Measurements from ENCODE around the gene AFF1.

The AFF1 gene

DNA sequence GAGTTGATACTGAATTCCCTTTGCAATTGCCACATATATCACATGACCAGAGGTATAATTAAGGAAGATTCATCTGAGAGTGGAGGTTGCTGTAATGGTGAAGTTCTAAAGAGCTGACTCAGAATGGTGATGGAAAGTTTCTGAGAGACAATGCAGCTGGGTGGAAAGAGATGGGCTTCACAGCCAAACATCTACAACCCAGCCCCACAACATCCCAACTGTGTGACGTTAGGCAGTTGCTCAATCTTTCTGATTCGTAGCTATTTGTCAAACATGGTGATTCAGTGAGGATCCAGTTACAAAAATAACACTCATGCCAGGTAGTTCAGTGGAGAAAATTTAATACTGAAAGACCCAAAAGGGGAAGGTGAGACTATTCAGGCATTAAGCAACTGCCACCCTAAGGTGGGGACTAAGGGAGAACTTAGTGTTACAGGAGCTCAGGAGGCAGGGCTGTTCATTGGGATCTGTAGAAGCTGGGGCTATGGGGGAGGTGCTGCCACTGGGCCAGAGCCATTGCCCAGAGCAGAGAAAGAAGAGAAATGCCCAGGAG, 6.9 kb upstream of the AFF1 start:
- TF ChIP-seq EP300 (IDR thresholded peaks at IDR 0.05; ENCODE audit: borderline replicate concordance) (peak; percentile 75), REST (IDR thresholded peaks at IDR 0.05; ENCODE audit: low read depth) (no peak), ZBTB7A (IDR thresholded peaks at IDR 0.05; ENCODE audit: low read depth) (no peak), NFIC (IDR thresholded peaks at IDR 0.05) (peak; percentile 69), TEAD4 (IDR thresholded peaks at IDR 0.05) (peak; percentile 69), TAF1 (IDR thresholded peaks at IDR 0.05; ENCODE audit: low read depth) (no peak), CREB1 (IDR thresholded peaks at IDR 0.05; ENCODE audit: low read depth) (peak; percentile 35; the same call in 1 of the 2 replicates), EGR1 (IDR thresholded peaks at IDR 0.05) (no peak), CEBPB (IDR thresholded peaks at IDR 0.05) (peak; percentile 99), TCF12 (IDR thresholded peaks at IDR 0.05; ENCODE audit: low read depth) (peak; percentile 58; the same call in 1 of the 2 replicates), FOXM1 (IDR thresholded peaks at IDR 0.05; ENCODE audit: borderline replicate concordance, low read depth) (peak; percentile 60; the same call in 1 of the 2 replicates)
- TF ChIP-seq, protein P1, sequence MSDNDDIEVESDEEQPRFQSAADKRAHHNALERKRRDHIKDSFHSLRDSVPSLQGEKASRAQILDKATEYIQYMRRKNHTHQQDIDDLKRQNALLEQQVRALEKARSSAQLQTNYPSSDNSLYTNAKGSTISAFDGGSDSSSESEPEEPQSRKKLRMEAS (IDR thresholded peaks at IDR 0.05) = no peak

DNA sequence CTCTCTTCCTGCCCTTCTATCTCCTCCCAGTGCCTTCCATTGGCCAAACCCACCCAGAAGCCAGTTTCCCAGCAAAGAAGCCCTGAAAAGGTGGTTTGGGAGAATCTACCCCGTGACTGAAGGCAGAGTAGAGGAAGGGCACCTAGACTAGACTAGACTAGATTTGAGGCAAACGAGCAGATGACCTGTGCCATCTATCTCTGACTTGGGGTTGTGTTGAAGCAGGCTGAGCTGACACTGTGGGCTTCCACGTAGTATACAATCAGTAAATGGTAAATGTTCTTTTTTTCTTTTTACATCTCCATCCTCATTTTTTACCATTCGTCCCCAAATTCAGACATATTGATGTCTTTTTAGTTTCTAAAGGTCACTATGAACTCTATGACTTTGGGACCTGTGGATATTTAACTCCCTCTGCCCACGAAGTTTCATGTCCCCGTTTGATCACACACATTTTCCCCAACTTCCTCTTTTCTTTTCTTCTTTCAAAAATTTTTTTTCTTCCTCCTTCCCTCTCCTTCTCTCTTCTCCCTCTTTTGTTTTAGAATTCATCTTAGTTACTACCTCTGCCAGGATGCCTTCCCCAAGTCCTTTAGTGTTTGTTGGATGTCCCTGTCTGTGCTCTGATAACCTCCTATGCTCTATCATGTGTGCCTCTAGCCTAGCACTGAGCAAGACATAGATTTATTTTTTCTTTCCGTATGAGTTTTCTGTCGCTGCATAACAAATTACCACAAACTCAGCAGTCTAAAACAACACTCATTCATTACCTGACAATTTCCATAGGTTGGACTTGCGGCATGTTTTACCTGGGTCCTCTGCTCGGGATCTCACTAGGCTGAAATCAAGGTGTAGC, 6.2 kb upstream of the AFF1 start:
- TF ChIP-seq ZBTB7A (IDR thresholded peaks at IDR 0.05; ENCODE audit: low read depth) = no peak
- no peak for TF ChIP-seq CEBPB (IDR thresholded peaks at IDR 0.05)
- TF ChIP-seq FOXM1 (IDR thresholded peaks at IDR 0.05; ENCODE audit: borderline replicate concordance, low read depth) = no peak
- TF ChIP-seq NFIC (IDR thresholded peaks at IDR 0.05) = no peak
- TF ChIP-seq EGR1 (IDR thresholded peaks at IDR 0.05) = no peak
- no peak for TF ChIP-seq TAF1 (IDR thresholded peaks at IDR 0.05; ENCODE audit: low read depth)
- TF ChIP-seq RAD21 (IDR thresholded peaks at IDR 0.05; ENCODE audit: low read depth) = no peak
- no peak for TF ChIP-seq YY1 (IDR thresholded peaks at IDR 0.05; ENCODE audit: low read depth)
- TF ChIP-seq USF1 (IDR thresholded peaks at IDR 0.05) = no peak
- TF ChIP-seq TEAD4 (IDR thresholded peaks at IDR 0.05) = no peak

GRCh38 chr4:86934147-86934770, 552 bp upstream of the AFF1 start:
- TF ChIP-seq FOXM1 (IDR thresholded peaks at IDR 0.05; ENCODE audit: borderline replicate concordance, low read depth) = no peak
- no peak for TF ChIP-seq TEAD4 (IDR thresholded peaks at IDR 0.05)
- TF ChIP-seq TAF1 (IDR thresholded peaks at IDR 0.05; ENCODE audit: low read depth) = 0 out of 2 replicates have a peak, but pooled peaks have one; percentile 34
- no peak for TF ChIP-seq USF1 (IDR thresholded peaks at IDR 0.05)
- no peak for TF ChIP-seq RAD21 (IDR thresholded peaks at IDR 0.05; ENCODE audit: low read depth)
- TF ChIP-seq REST (IDR thresholded peaks at IDR 0.05; ENCODE audit: low read depth) = no peak
- TF ChIP-seq, protein P1 (IDR thresholded peaks at IDR 0.05) = no peak
- no peak for TF ChIP-seq CREB1 (IDR thresholded peaks at IDR 0.05; ENCODE audit: low read depth)

GRCh38 chr4:86935566-86935852, 698 bp downstream of the AFF1 start:
- TF ChIP-seq CEBPB (IDR thresholded peaks at IDR 0.05) (peak; percentile 91), YY1 (IDR thresholded peaks at IDR 0.05; ENCODE audit: low read depth) (no peak), REST (IDR thresholded peaks at IDR 0.05; ENCODE audit: low read depth) (no peak), RAD21 (IDR thresholded peaks at IDR 0.05; ENCODE audit: low read depth) (no peak), TCF12 (IDR thresholded peaks at IDR 0.05; ENCODE audit: low read depth) (no peak), FOXM1 (IDR thresholded peaks at IDR 0.05; ENCODE audit: borderline replicate concordance, low read depth) (no peak)
- TF ChIP-seq, protein P1 (IDR thresholded peaks at IDR 0.05) = no peak
